ENCODE measurements around the gene RASGEF1C. TPM values are rescaled to one million over a fixed set of nuclear protein-coding genes. Genes with fewer than 3 reads are reported as not detected.
A peak's percentile ranks its signal among the peaks of the same experiment; 100 is the strongest.

Gene RASGEF1C
- total and polyA plus RNA-seq, 4 experiments from 2014 or later: not detected

GRCh38 chr5:180166176-180166575 is 42.8 kb downstream of the RASGEF1C start:
- Mint-ChIP-seq H3K36me3 (no peaks in the 10 kb centered on the region), H3K4me3 (no peak overlapping the region), H3K9me3 (peaks cover 0 to 13% (median 5%) of the 10 kb centered on the region in 8 donors), H3K4me1 (no peaks in the 10 kb centered on the region), H3K27me3 (peaks cover 9 to 23% of the 10 kb centered on the region in 2 donors), H3K27ac (no peak overlapping the region)
- H3K36me3 ChIP-seq (ENCODE audit: insufficient read depth, low read length): no peaks in the 10 kb centered on the region
- no peaks in the 10 kb centered on the region for H3K4me1 ChIP-seq (ENCODE audit: insufficient read depth, low read length)
- H3K27ac ChIP-seq (ENCODE audit: low read depth, low read length): no peak overlapping the region
- ChIA-PET POLR2A (ENCODE audit: partially characterized antibody) (no interaction called here), CTCF (ENCODE audit: partially characterized antibody) (no interaction called here)
- no peak overlapping the region for H3K4me3 ChIP-seq (ENCODE audit: low read length in 2 of 2)
- H3K9me3 ChIP-seq (ENCODE audit: control insufficient read depth in 1 of 2, low read length in 2 of 2): no peaks in the 10 kb centered on the region
- intact Hi-C loops (cut with micrococcal nuclease): no loop called here
- no peak for DNase-seq
- no peaks in the 10 kb centered on the region for H3K27me3 ChIP-seq (ENCODE audit: insufficient read depth, low read length)

- DNase-seq: no peak
- ChIA-PET CTCF (ENCODE audit: partially characterized antibody) (interaction anchor here (1.4 kb wide), 1 partner anchor 154 kb away, joined by 4 read pairs; no protein-coding TSS in a partner anchor), POLR2A (ENCODE audit: partially characterized antibody) (no interaction called here)
- H3K4me3 ChIP-seq (ENCODE audit: low read length in 2 of 2): no peak overlapping the region
- no peak overlapping the region for H3K27ac ChIP-seq (ENCODE audit: low read depth, low read length)
- no peaks in the 10 kb centered on the region for H3K9me3 ChIP-seq (ENCODE audit: control insufficient read depth in 1 of 2, low read length in 2 of 2)
- no peaks in the 10 kb centered on the region for H3K36me3 Mint-ChIP-seq
- no peak overlapping the region for H3K27ac Mint-ChIP-seq
- no peaks in the 10 kb centered on the region for H3K4me1 Mint-ChIP-seq
- peaks cover 14 to 25% of the 10 kb centered on the region in 2 donors for H3K27me3 Mint-ChIP-seq
- H3K9me3 Mint-ChIP-seq: peaks cover 0 to 13% (median 5%) of the 10 kb centered on the region in 8 donors
- no peaks in the 10 kb centered on the region for H3K4me1 ChIP-seq (ENCODE audit: insufficient read depth, low read length)
- no peaks in the 10 kb centered on the region for H3K36me3 ChIP-seq (ENCODE audit: insufficient read depth, low read length)
- H3K27me3 ChIP-seq (ENCODE audit: insufficient read depth, low read length): no peaks in the 10 kb centered on the region
- H3K4me3 Mint-ChIP-seq: no peak overlapping the region
- intact Hi-C loops (cut with micrococcal nuclease): no loop called here
Observed at GRCh38 chr5:180162304-180162661, 46.7 kb downstream of the RASGEF1C start.

- Histone ChIP-seq H3K9me3 (ENCODE audit: control insufficient read depth in 1 of 2, low read length in 2 of 2) (no peaks in the 10 kb centered on the region), H3K36me3 (ENCODE audit: insufficient read depth, low read length) (no peaks in the 10 kb centered on the region)
Observed at GRCh38 chr5:180161420-180162303, 47.3 kb downstream of the RASGEF1C start.

GRCh38 chr5:180160789-180161188 is 48.2 kb downstream of the RASGEF1C start:
- Histone ChIP-seq H3K27me3 (ENCODE audit: insufficient read depth, low read length) (no peaks in the 10 kb centered on the region), H3K27ac (ENCODE audit: low read depth, low read length) (no peak overlapping the region), H3K4me3 (ENCODE audit: low read length in 2 of 2) (no peak overlapping the region), H3K36me3 (ENCODE audit: insufficient read depth, low read length) (no peaks in the 10 kb centered on the region), H3K4me1 (ENCODE audit: insufficient read depth, low read length) (no peaks in the 10 kb centered on the region), H3K9me3 (ENCODE audit: control insufficient read depth in 1 of 2, low read length in 2 of 2) (no peaks in the 10 kb centered on the region)
- intact Hi-C loops (cut with micrococcal nuclease): no loop called here
- Mint-ChIP-seq H3K4me1 (no peaks in the 10 kb centered on the region), H3K27me3 (peaks cover 9 to 25% of the 10 kb centered on the region in 2 donors), H3K27ac (peak overlapping the region in 1 of 7 donors; percentile 8), H3K4me3 (no peak overlapping the region), H3K9me3 (peaks cover 0 to 13% (median 5%) of the 10 kb centered on the region in 8 donors), H3K36me3 (no peaks in the 10 kb centered on the region)
- no peak for DNase-seq
- CTCF ChIA-PET (ENCODE audit: partially characterized antibody): interaction anchor here (1.9 kb wide), 1 partner anchor 168 kb away, joined by 4 read pairs; no protein-coding TSS in a partner anchor
- POLR2A ChIA-PET (ENCODE audit: partially characterized antibody): no interaction called here

More at GRCh38 chr5:180161420-180162303, 47.3 kb downstream of the RASGEF1C start:
- no peak for DNase-seq
- intact Hi-C loops (cut with micrococcal nuclease): no loop called here
- no peak overlapping the region for H3K4me3 ChIP-seq (ENCODE audit: low read length in 2 of 2)
- H3K4me1 ChIP-seq (ENCODE audit: insufficient read depth, low read length): no peaks in the 10 kb centered on the region
- ChIA-PET CTCF (ENCODE audit: partially characterized antibody) (interaction anchor here (1.4 to 1.9 kb wide), 2 partner anchors 154 to 167 kb away, joined by 4 read pairs; no protein-coding TSS in a partner anchor), POLR2A (ENCODE audit: partially characterized antibody) (no interaction called here)
- no peak overlapping the region for H3K27ac ChIP-seq (ENCODE audit: low read depth, low read length)
- H3K27me3 Mint-ChIP-seq: peaks cover 10 to 25% of the 10 kb centered on the region in 2 donors
- peaks cover 0 to 13% (median 5%) of the 10 kb centered on the region in 8 donors for H3K9me3 Mint-ChIP-seq
- H3K36me3 Mint-ChIP-seq: no peaks in the 10 kb centered on the region
- no peaks in the 10 kb centered on the region for H3K4me1 Mint-ChIP-seq
- H3K27me3 ChIP-seq (ENCODE audit: insufficient read depth, low read length): no peaks in the 10 kb centered on the region
- H3K4me3 Mint-ChIP-seq: no peak overlapping the region
- H3K27ac Mint-ChIP-seq: no peak overlapping the region

GRCh38 chr5:180160215-180160614 is 48.8 kb downstream of the RASGEF1C start:
- H3K4me3 Mint-ChIP-seq: peak overlapping the region in 1 of 8 donors; percentile 46
- peaks cover 9 to 26% of the 10 kb centered on the region in 2 donors for H3K27me3 Mint-ChIP-seq
- Histone ChIP-seq H3K27ac (ENCODE audit: low read depth, low read length) (no peak overlapping the region), H3K9me3 (ENCODE audit: control insufficient read depth in 1 of 2, low read length in 2 of 2) (no peaks in the 10 kb centered on the region), H3K4me3 (ENCODE audit: low read length in 2 of 2) (no peak overlapping the region), H3K4me1 (ENCODE audit: insufficient read depth, low read length) (no peaks in the 10 kb centered on the region), H3K27me3 (ENCODE audit: insufficient read depth, low read length) (no peaks in the 10 kb centered on the region), H3K36me3 (ENCODE audit: insufficient read depth, low read length) (no peaks in the 10 kb centered on the region)
- no peaks in the 10 kb centered on the region for H3K4me1 Mint-ChIP-seq
- no peak for DNase-seq
- H3K9me3 Mint-ChIP-seq: peaks cover 0 to 13% (median 5%) of the 10 kb centered on the region in 8 donors
- ChIA-PET CTCF (ENCODE audit: partially characterized antibody) (interaction anchor here (1.9 kb wide), 1 partner anchor 168 kb away, joined by 4 read pairs; no protein-coding TSS in a partner anchor), POLR2A (ENCODE audit: partially characterized antibody) (no interaction called here)
- H3K27ac Mint-ChIP-seq: peak overlapping the region in 1 of 7 donors; percentile 8
- H3K36me3 Mint-ChIP-seq: no peaks in the 10 kb centered on the region
- intact Hi-C loops (cut with micrococcal nuclease): no loop called here

GRCh38 chr5:180159756-180160155 is 49.3 kb downstream of the RASGEF1C start:
- no peak overlapping the region for H3K27ac ChIP-seq (ENCODE audit: low read depth, low read length)
- ChIA-PET CTCF (ENCODE audit: partially characterized antibody) (no interaction called here), POLR2A (ENCODE audit: partially characterized antibody) (no interaction called here)
- peaks cover 9 to 26% of the 10 kb centered on the region in 2 donors for H3K27me3 Mint-ChIP-seq
- H3K36me3 Mint-ChIP-seq: no peaks in the 10 kb centered on the region
- intact Hi-C loops (cut with micrococcal nuclease): no loop called here
- H3K36me3 ChIP-seq (ENCODE audit: insufficient read depth, low read length): no peaks in the 10 kb centered on the region
- H3K4me1 Mint-ChIP-seq: no peaks in the 10 kb centered on the region
- no peak for DNase-seq
- peaks cover 0 to 11% (median 4%) of the 10 kb centered on the region in 8 donors for H3K9me3 Mint-ChIP-seq
- H3K27me3 ChIP-seq (ENCODE audit: insufficient read depth, low read length): no peaks in the 10 kb centered on the region
- H3K27ac Mint-ChIP-seq: no peak overlapping the region
- H3K4me3 Mint-ChIP-seq: no peak overlapping the region
- no peaks in the 10 kb centered on the region for H3K9me3 ChIP-seq (ENCODE audit: control insufficient read depth in 1 of 2, low read length in 2 of 2)
- H3K4me1 ChIP-seq (ENCODE audit: insufficient read depth, low read length): no peaks in the 10 kb centered on the region
- no peak overlapping the region for H3K4me3 ChIP-seq (ENCODE audit: low read length in 2 of 2)

- H3K4me1 ChIP-seq (ENCODE audit: insufficient read depth, low read length): no peaks in the 10 kb centered on the region
- H3K27ac ChIP-seq (ENCODE audit: low read depth, low read length): no peak overlapping the region
- Mint-ChIP-seq H3K4me1 (no peaks in the 10 kb centered on the region), H3K9me3 (peaks cover 0 to 6% (median 3%) of the 10 kb centered on the region in 8 donors), H3K36me3 (no peaks in the 10 kb centered on the region), H3K27me3 (peaks cover 8 to 13% of the 10 kb centered on the region in 2 donors), H3K27ac (no peak overlapping the region), H3K4me3 (no peak overlapping the region)
- intact Hi-C loops (cut with micrococcal nuclease): no loop called here
- no peaks in the 10 kb centered on the region for H3K27me3 ChIP-seq (ENCODE audit: insufficient read depth, low read length)
- DNase-seq: no peak
- POLR2A ChIA-PET (ENCODE audit: partially characterized antibody): no interaction called here
- no peaks in the 10 kb centered on the region for H3K9me3 ChIP-seq (ENCODE audit: control insufficient read depth in 1 of 2, low read length in 2 of 2)
- H3K4me3 ChIP-seq (ENCODE audit: low read length in 2 of 2): no peak overlapping the region
- no peaks in the 10 kb centered on the region for H3K36me3 ChIP-seq (ENCODE audit: insufficient read depth, low read length)
- CTCF ChIA-PET (ENCODE audit: partially characterized antibody): no interaction called here
Observed at GRCh38 chr5:180157866-180158265, 51.1 kb downstream of the RASGEF1C start.
